HepG2 (cell line): ENCODE data around the gene EYA2. TPM values are rescaled to one million over a fixed set of nuclear protein-coding genes. Genes with fewer than 3 reads are reported as not detected.

Experiments used
- ELF3 ChIP-seq: IDR thresholded peaks from 2 replicates; pipeline ENCODE4 v1.6.1; 2016; ENCODE audit warnings: missing genetic modification reagents, missing compliant biosample characterization
- NCOA1 ChIP-seq: sonication (generic); formaldehyde crosslinking; IDR thresholded peaks from 2 replicates; pipeline ENCODE4 v1.9.0; 2021; ENCODE audit warnings: missing genetic modification reagents
- NFAT5 ChIP-seq: sonication (generic); formaldehyde crosslinking; IDR thresholded peaks from 2 replicates; pipeline ENCODE4 v1.4.0; 2020; ENCODE audit warnings: missing genetic modification reagents
- ONECUT2 ChIP-seq: sonication (generic); formaldehyde crosslinking; IDR thresholded peaks from 2 replicates; pipeline ENCODE4 v1.4.0; 2020; ENCODE audit warnings: missing genetic modification reagents
- PAF1 ChIP-seq: IDR thresholded peaks from 2 replicates; pipeline ENCODE4 v1.6.1; 2016; ENCODE audit warnings: missing genetic modification reagents, missing compliant biosample characterization
- REPIN1 ChIP-seq: sonication (generic); formaldehyde crosslinking; IDR thresholded peaks from 2 replicates; pipeline ENCODE4 v1.8.0; 2022; ENCODE audit warnings: missing genetic modification reagents, low read depth, mild to moderate bottlenecking, borderline replicate concordance
- ZBTB39 ChIP-seq: sonication (generic); formaldehyde crosslinking; IDR thresholded peaks from 2 replicates; pipeline ENCODE4 v1.5.0; 2020; ENCODE audit warnings: missing genetic modification reagents
- ZFP36 ChIP-seq: fragments of 150-350 bp; IDR thresholded peaks from 2 replicates; pipeline ENCODE4 v1.6.1; 2018; ENCODE audit warnings: borderline replicate concordance, low read length, low read depth; ENCODE audit not compliant: partially characterized antibody
- ZFP91 ChIP-seq: sonication (generic); formaldehyde crosslinking; IDR thresholded peaks from 2 replicates; pipeline ENCODE4 v1.9.0; 2022; ENCODE audit warnings: missing genetic modification reagents, mild to moderate bottlenecking, borderline replicate concordance
- ZGPAT ChIP-seq: IDR thresholded peaks from 2 replicates; pipeline ENCODE4 v1.6.1; 2016; ENCODE audit warnings: mild to moderate bottlenecking
- ZNF124 ChIP-seq: sonication (generic); formaldehyde crosslinking; IDR thresholded peaks from 2 replicates; pipeline ENCODE4 v1.4.0; 2020; ENCODE audit warnings: missing genetic modification reagents
- ZNF205 ChIP-seq: IDR thresholded peaks from 2 replicates; pipeline ENCODE4 v1.6.1; 2018; ENCODE audit warnings: missing biosample characterization, missing genetic modification reagents
- ZNF441 ChIP-seq: sonication (generic); formaldehyde crosslinking; IDR thresholded peaks from 2 replicates; pipeline ENCODE4 v1.7.0; 2021; ENCODE audit warnings: missing genetic modification reagents, borderline replicate concordance
- ZNF567 ChIP-seq: sonication (generic); formaldehyde crosslinking; IDR thresholded peaks from 2 replicates; pipeline ENCODE4 v1.8.1; 2023; ENCODE audit warnings: mild to moderate bottlenecking, missing genetic modification reagents, borderline replicate concordance
- ZNF629 ChIP-seq: sonication (generic); formaldehyde crosslinking; conservative IDR thresholded peaks from 2 replicates; pipeline ENCODE4 v1.5.0; 2020; ENCODE audit warnings: missing genetic modification reagents
- ZSCAN29 ChIP-seq: sonication (generic); formaldehyde crosslinking; conservative IDR thresholded peaks from 2 replicates; pipeline ENCODE4 v1.4.0; 2020; ENCODE audit warnings: mild to moderate bottlenecking, missing genetic modification reagents
- polyA plus RNA-seq, 8 experiments: library from polyadenylated mRNA; depleted of rRNA in 3 of 8; stranded (reverse) in 7 of 8; unstranded in 1 of 8; fragments of >200 nt; fragmentation: Illumina TruSeq in 4 of 8; extraction: Trizol in 4 of 8; gene quantifications; 2 replicates each; pipeline versions ENCODE4 v1.2.1 to v1.2.3, GENCODE V29; 2011 to 2016; ENCODE audit warnings: low read depth in 4 of 8, missing spikeins in 1 of 8, mixed read lengths in 1 of 8; ENCODE audit not compliant: insufficient read depth in 1 of 8
- total RNA-seq, 5 experiments: library from RNA; depleted of rRNA; stranded (reverse); fragments of >200 nt; fragmentation: Illumina TruSeq; extraction: Trizol; gene quantifications; 2 replicates each; pipeline ENCODE4 v1.2.3, GENCODE V29; 2016; ENCODE audit warnings: low read depth in 1 of 5
- TF ChIP-seq, protein P1 (sequence below): sonication (generic); formaldehyde crosslinking; IDR thresholded peaks from 2 replicates; pipeline ENCODE4 v1.5.0; 2020; ENCODE audit warnings: missing genetic modification reagents

Gene EYA2
- total and polyA plus RNA-seq, 2 of the 13 experiments (the other 11 are each of a cell fraction or from before 2014, with no cell fraction given): not detected

DNA sequence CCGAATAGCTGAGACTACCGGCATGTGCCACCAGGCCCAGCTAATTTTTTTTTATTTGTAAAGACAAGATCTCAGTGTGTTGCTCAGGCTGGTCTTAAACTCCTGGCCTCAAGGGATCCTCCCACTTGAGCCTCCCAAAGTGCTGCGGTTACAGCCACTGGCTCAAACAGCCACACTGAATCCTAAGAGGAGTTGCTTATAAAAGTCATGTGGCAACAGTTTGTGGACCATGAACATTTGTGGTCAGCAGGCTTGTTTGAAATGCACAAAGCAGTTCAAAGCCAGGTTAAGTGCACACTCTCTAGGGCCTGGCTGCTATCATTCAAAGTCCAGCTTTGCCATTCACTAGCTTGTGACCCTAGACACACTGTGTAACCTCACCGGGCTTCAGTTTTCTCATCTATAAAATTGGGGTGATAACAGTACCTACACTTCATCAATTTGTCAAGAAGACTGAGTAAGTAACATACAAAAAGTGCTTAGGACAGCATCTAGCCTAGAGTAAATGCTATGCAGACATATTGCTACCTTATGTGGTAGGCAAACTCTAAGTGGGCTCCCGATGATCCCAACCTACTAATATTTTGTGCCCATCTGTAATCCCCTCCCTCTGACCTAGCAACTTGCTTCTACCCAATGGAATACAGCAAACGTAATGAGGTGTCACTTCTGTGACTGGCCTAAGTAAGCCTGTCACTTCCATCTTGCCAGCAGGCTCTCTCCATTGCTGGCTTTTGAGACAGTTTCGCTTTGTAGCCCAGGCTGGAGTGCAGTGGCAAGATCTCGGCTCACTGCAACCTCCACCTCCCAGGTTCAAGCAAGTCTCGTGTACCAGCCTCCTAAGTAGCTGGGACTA is 338.9 kb downstream of the EYA2 start (continued):
- TF ChIP-seq NFAT5 (CRISPR knock-in tag): no peak
- peak; percentile 60; the same call in 1 of the 2 replicates for TF ChIP-seq NCOA1
- TF ChIP-seq ZNF441 (CRISPR knock-in tag): peak; percentile 24; the same call in 1 of the 2 replicates
- TF ChIP-seq ONECUT2: no peak
- TF ChIP-seq ZNF629 (CRISPR knock-in tag): peak; percentile 80
- peak; percentile 96 for TF ChIP-seq ZGPAT (CRISPR knock-in tag)
- TF ChIP-seq ZBTB39 (CRISPR knock-in tag): peak; percentile 81; the same call in 1 of the 2 replicates
- peak; percentile 69 for TF ChIP-seq ELF3
- TF ChIP-seq ZFP36: no peak
- no peak for TF ChIP-seq PAF1
- TF ChIP-seq REPIN1 (CRISPR knock-in tag): peak; percentile 86
- TF ChIP-seq, protein P1, sequence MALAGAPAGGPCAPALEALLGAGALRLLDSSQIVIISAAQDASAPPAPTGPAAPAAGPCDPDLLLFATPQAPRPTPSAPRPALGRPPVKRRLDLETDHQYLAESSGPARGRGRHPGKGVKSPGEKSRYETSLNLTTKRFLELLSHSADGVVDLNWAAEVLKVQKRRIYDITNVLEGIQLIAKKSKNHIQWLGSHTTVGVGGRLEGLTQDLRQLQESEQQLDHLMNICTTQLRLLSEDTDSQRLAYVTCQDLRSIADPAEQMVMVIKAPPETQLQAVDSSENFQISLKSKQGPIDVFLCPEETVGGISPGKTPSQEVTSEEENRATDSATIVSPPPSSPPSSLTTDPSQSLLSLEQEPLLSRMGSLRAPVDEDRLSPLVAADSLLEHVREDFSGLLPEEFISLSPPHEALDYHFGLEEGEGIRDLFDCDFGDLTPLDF (CRISPR knock-in tag): no peak
- TF ChIP-seq ZNF567: no peak
- peak; percentile 85; the same call in 1 of the 2 replicates for TF ChIP-seq ZNF205
- TF ChIP-seq ZSCAN29 (CRISPR knock-in tag): no peak
- peak; percentile 78; the same call in 1 of the 2 replicates for TF ChIP-seq ZNF124 (CRISPR knock-in tag)
- no peak for TF ChIP-seq ZFP91 (CRISPR knock-in tag)
